ENCODE data around the gene TBXA2R. TPM values are rescaled to one million over a fixed set of nuclear protein-coding genes. Genes with fewer than 3 reads are reported as not detected.
A peak's percentile ranks its signal among the peaks of the same experiment; 100 is the strongest.

TBXA2R gene
- total RNA-seq, 1 experiment from 2014 or later, result 1.3 TPM

DNA sequence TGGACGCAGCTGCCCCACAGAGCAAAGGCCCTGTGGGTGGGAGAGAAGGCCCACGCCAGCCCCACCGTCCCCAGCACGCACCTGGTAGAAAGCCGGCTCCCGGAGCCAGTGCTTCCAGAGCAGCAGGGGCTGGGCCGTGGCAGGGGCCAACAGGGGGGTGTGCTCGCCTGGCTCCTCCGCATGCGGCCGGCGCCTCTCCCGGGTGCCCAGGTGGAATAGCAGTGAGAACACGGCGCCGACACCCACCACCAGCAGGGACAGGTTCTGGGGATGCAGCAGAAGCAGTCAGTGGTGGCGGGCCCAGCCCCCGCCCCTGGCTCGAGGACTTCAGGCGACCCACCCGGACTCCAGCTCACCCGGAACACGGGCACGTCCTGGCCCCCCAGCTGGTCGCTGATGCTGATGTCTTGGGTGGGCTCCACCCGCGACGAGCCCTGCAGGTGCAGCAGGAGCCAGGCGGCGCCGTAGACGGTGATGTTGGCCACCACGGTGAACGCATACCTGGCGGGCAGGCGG is 58.9 kb downstream of the TBXA2R start (continued):
- TF ChIP-seq AFF4 (CRISPR knock-in tag; IDR thresholded peaks at IDR 0.05; ENCODE audit: borderline replicate concordance) (no peak), IRF2 (CRISPR knock-in tag; IDR thresholded peaks at IDR 0.05; ENCODE audit: borderline replicate concordance, low read depth) (no peak), GTF2I (CRISPR knock-in tag; conservative IDR thresholded peaks at IDR 0.05) (no peak), PRRX2 (CRISPR knock-in tag; IDR thresholded peaks at IDR 0.05) (no peak)
- TF ChIP-seq, protein P1, sequence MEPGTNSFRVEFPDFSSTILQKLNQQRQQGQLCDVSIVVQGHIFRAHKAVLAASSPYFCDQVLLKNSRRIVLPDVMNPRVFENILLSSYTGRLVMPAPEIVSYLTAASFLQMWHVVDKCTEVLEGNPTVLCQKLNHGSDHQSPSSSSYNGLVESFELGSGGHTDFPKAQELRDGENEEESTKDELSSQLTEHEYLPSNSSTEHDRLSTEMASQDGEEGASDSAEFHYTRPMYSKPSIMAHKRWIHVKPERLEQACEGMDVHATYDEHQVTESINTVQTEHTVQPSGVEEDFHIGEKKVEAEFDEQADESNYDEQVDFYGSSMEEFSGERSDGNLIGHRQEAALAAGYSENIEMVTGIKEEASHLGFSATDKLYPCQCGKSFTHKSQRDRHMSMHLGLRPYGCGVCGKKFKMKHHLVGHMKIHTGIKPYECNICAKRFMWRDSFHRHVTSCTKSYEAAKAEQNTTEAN (CRISPR knock-in tag; IDR thresholded peaks at IDR 0.05), result no peak

DNA sequence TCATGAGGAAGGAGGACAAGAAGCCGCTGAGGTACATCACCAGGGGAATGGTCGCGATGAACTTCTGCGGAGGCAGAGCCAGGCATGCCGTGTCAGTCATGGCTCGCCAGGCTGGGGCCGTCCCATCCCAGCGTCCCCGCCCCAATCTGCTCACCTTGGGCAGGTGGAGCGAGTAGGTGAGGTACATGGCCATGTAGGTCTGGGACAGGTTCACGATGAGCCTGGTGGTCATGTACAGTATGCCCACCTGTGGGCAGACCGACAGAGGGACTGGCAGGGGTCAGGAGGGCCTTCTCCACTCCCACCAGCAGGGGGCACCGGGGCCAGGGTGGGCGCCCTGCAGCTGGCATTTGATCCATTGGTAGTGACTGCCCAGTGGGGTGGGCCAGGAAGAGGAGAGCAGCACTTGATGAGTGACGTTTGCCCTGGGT is 59.4 kb downstream of the TBXA2R start:
- ATAC-seq (no peak), DNase-seq (ENCODE audit: low spot score) (peak; percentile 41)
- CTCF ChIA-PET, result interaction anchor here (0.7 to 4.4 kb wide), 3 partner anchors 10 to 29 kb away, joined by 4 to 115 read pairs (median 5); partner anchors contain the start of gene MFSD12

DNA sequence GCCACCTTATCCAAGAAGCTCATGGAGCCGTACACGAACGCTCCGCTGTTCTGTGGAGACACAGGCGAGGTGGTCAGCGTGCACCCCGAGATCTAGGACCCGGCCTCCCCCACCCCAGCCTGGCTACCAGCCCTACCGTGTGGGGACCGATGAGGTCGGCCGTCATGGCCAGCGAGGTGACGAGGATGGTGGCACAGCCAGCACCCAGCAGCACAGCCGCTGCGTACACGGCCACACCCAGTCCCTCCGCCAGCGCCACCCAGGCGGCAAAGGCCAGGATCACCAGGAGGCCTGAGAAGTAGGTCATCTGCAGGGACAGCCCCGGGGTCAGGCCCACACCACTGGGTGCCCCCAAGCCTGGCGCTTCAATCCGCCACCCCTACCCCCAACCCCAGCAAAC is 60.6 kb downstream of the TBXA2R start:
- no peaks in the 10 kb centered on the region for H3K27me3 Mint-ChIP-seq (ENCODE audit: low read depth)
- no peaks in the 10 kb centered on the region for H3K36me3 Mint-ChIP-seq
- H3K27ac Mint-ChIP-seq, result no peak overlapping the region
- H3K4me3 Mint-ChIP-seq, result no peak overlapping the region
- CTCF ChIA-PET, result interaction anchor here (0.6 to 4.4 kb wide), 6 partner anchors 10 to 120 kb away, joined by 3 to 115 read pairs (median 8); no protein-coding TSS in a partner anchor
- DNase-seq (ENCODE audit: low spot score), result no peak
- POLR2A ChIA-PET, result interaction anchor here (1.2 to 1.4 kb wide), 3 partner anchors 11 to 32 kb away, joined by 4 to 5 read pairs (median 4); partner anchors contain the start of gene MFSD12
- no peaks in the 10 kb centered on the region for H3K4me1 Mint-ChIP-seq
- H3K9me3 Mint-ChIP-seq, result no peaks in the 10 kb centered on the region
- ATAC-seq, result no peak
- TF ChIP-seq SMAD4 (CRISPR knock-in tag; IDR thresholded peaks at IDR 0.05) (no peak), NFE2L1 (CRISPR knock-in tag; IDR thresholded peaks at IDR 0.05) (no peak), ZNF219 (CRISPR knock-in tag; IDR thresholded peaks at IDR 0.05; ENCODE audit: borderline replicate concordance) (no peak), CREM (CRISPR knock-in tag; IDR thresholded peaks at IDR 0.05) (no peak), FOXP1 (CRISPR knock-in tag; IDR thresholded peaks at IDR 0.05; ENCODE audit: borderline replicate concordance) (no peak)
- TF ChIP-seq, protein P2, sequence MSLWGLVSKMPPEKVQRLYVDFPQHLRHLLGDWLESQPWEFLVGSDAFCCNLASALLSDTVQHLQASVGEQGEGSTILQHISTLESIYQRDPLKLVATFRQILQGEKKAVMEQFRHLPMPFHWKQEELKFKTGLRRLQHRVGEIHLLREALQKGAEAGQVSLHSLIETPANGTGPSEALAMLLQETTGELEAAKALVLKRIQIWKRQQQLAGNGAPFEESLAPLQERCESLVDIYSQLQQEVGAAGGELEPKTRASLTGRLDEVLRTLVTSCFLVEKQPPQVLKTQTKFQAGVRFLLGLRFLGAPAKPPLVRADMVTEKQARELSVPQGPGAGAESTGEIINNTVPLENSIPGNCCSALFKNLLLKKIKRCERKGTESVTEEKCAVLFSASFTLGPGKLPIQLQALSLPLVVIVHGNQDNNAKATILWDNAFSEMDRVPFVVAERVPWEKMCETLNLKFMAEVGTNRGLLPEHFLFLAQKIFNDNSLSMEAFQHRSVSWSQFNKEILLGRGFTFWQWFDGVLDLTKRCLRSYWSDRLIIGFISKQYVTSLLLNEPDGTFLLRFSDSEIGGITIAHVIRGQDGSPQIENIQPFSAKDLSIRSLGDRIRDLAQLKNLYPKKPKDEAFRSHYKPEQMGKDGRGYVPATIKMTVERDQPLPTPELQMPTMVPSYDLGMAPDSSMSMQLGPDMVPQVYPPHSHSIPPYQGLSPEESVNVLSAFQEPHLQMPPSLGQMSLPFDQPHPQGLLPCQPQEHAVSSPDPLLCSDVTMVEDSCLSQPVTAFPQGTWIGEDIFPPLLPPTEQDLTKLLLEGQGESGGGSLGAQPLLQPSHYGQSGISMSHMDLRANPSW (CRISPR knock-in tag; conservative IDR thresholded peaks at IDR 0.05; ENCODE audit: low read depth), result no peak
- TF ChIP-seq, protein P3, sequence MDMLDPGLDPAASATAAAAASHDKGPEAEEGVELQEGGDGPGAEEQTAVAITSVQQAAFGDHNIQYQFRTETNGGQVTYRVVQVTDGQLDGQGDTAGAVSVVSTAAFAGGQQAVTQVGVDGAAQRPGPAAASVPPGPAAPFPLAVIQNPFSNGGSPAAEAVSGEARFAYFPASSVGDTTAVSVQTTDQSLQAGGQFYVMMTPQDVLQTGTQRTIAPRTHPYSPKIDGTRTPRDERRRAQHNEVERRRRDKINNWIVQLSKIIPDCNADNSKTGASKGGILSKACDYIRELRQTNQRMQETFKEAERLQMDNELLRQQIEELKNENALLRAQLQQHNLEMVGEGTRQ (CRISPR knock-in tag; IDR thresholded peaks at IDR 0.05), result no peak
- TF ChIP-seq, protein P4, sequence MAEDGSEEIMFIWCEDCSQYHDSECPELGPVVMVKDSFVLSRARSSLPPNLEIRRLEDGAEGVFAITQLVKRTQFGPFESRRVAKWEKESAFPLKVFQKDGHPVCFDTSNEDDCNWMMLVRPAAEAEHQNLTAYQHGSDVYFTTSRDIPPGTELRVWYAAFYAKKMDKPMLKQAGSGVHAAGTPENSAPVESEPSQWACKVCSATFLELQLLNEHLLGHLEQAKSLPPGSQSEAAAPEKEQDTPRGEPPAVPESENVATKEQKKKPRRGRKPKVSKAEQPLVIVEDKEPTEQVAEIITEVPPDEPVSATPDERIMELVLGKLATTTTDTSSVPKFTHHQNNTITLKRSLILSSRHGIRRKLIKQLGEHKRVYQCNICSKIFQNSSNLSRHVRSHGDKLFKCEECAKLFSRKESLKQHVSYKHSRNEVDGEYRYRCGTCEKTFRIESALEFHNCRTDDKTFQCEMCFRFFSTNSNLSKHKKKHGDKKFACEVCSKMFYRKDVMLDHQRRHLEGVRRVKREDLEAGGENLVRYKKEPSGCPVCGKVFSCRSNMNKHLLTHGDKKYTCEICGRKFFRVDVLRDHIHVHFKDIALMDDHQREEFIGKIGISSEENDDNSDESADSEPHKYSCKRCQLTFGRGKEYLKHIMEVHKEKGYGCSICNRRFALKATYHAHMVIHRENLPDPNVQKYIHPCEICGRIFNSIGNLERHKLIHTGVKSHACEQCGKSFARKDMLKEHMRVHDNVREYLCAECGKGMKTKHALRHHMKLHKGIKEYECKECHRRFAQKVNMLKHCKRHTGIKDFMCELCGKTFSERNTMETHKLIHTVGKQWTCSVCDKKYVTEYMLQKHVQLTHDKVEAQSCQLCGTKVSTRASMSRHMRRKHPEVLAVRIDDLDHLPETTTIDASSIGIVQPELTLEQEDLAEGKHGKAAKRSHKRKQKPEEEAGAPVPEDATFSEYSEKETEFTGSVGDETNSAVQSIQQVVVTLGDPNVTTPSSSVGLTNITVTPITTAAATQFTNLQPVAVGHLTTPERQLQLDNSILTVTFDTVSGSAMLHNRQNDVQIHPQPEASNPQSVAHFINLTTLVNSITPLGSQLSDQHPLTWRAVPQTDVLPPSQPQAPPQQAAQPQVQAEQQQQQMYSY (CRISPR knock-in tag; IDR thresholded peaks at IDR 0.05), result no peak

More for the DNA sequence above, 59.4 kb downstream of the TBXA2R start:
- Mint-ChIP-seq H3K4me3 (no peak overlapping the region), H3K27me3 (ENCODE audit: low read depth) (no peaks in the 10 kb centered on the region), H3K36me3 (no peaks in the 10 kb centered on the region), H3K4me1 (no peaks in the 10 kb centered on the region), H3K27ac (no peak overlapping the region), H3K9me3 (no peaks in the 10 kb centered on the region)
- TF ChIP-seq CTCF (IDR thresholded peaks at IDR 0.05), result peak; percentile 31
- no peak for TF ChIP-seq ZBTB21 (CRISPR knock-in tag; IDR thresholded peaks at IDR 0.05; ENCODE audit: borderline replicate concordance)
- TF ChIP-seq ZNF121 (CRISPR knock-in tag; IDR thresholded peaks at IDR 0.05), result peak; percentile 58; the same call in 1 of the 2 replicates
- TF ChIP-seq FOXJ3 (CRISPR knock-in tag; IDR thresholded peaks at IDR 0.05; ENCODE audit: borderline replicate concordance), result no peak
- POLR2A ChIA-PET, result interaction anchor here (0.6 kb wide), 1 partner anchor 428 kb away, joined by 3 read pairs; no protein-coding TSS in a partner anchor
